Stimulated activated CD8-positive, alpha-beta memory T cell treated with anti-CD3 and anti-CD28 coated beads, Interleukin-4, amount 100 ng/mL, for 48 hours (primary cell): ENCODE measurements around the gene LINC00237.

Experiments
- DNase-seq: peaks from one replicate; pipeline ENCODE4 v3.0.0-alpha.2; 2020

Gene LINC00237

DNA sequence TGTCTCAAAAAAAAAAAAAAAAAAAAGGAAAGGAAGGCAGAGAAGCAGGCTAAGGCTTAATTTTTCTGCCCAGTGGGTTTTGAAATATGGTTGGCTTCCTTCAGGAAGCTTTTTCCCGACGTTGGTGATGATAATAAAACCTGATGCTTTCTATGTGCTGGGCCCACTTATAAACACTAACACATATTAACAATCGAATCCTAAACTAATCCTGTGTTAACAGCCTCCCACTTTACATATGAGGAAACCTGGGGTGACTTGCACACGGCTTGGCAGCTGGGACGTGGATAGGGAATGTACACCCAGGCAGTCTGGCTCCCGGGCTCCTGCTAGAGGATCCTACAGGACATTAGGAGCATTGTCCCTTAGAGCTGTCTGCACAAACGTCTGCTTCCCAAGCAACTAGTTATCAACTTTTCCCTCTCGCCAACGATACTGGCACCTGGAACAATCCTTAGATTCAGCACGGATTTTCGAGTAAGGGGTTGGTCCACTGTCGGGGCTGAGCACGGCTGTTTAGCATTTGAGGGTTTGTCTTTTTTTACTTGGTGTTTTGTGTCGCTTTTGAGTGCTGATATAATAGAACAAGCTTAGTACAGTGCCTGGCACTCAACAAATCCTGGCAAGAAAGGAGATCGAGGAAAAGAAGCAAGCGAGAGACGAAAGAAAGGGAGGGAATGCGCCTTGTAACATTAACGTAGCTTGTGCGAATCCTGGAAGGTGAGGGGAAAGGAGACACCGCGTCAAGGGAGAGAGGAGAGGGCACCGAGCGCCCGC is 19.1 kb upstream of the LINC00237 start:
- DNase-seq = no peak

GRCh38 chr20:21124190-21124589 is 18.0 kb upstream of the LINC00237 start:
- DNase-seq = no peak

GRCh38 chr20:21118782-21119181 is 12.6 kb upstream of the LINC00237 start:
- DNase-seq = no peak

GRCh38 chr20:21118138-21118537 is 12.0 kb upstream of the LINC00237 start:
- no peak for DNase-seq

GRCh38 chr20:21117521-21117920 is 11.4 kb upstream of the LINC00237 start:
- DNase-seq = no peak

DNA sequence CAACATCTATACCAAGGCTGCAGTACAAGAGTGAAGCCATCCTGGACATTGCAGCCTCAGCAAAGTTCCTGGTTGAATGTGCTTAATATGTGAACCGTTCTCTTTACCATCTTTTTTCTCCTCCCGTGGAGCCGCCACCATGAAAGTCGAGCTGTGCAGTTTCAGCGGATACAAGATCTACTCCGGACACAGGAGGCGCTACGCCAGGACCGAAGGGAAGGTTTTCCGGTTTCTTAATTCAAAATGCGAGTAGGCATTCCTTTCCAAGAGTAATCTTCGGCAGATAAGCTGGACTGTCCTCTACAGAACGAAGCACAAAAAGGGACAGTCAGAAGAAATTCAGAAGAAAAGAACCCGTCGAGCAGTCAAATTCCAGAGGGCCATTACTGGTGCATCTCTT is 8.4 kb upstream of the LINC00237 start:
- no peak for DNase-seq

- DNase-seq = no peak
These were observed 7.5 kb upstream of the LINC00237 start for GRCh38 chr20:21113697-21114096.

GRCh38 chr20:21111416-21111815 is 5.3 kb upstream of the LINC00237 start:
- DNase-seq = no peak

DNA sequence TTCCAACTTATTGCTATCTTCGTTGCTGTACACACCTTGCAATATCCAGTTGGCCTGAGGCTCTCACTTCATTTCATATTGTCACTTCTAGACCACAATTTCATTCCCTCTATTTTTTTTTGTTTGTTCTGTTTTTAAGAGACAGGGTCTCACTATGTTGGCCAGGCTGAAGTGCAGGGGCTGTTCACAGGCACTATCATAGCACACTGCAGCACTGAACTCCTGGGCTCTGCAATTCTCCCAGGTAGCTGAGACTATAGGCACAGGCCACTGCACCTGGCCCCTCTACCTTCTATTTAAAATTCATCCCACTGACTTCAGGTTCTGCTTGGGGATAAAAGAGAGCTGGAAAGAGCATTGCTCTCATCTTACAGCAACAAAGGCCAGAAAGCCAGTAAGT is 4.7 kb upstream of the LINC00237 start:
- DNase-seq = no peak

DNA sequence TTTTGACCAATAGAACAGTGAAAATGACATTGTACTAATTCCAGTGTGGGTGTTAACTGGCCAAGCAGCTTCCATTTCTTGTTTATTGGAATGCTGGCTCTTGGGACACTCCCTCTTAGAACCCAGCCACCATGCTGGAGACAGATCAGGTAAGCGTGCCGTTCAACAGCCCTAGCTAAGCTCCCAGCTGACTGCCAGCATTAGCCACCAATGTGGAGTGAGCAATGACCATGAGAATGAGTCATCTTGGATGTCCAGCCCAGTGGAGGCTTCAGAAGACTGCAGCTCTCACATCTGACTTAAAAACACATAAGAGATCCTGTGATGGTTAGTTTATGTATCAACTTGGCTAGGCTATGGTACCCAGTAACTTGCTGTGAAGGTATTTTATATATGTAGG is 3.0 kb upstream of the LINC00237 start:
- no peak for DNase-seq

- DNase-seq = peak; percentile 28
These were observed 558 bp downstream of the LINC00237 start for GRCh38 chr20:21105429-21106170.

DNA sequence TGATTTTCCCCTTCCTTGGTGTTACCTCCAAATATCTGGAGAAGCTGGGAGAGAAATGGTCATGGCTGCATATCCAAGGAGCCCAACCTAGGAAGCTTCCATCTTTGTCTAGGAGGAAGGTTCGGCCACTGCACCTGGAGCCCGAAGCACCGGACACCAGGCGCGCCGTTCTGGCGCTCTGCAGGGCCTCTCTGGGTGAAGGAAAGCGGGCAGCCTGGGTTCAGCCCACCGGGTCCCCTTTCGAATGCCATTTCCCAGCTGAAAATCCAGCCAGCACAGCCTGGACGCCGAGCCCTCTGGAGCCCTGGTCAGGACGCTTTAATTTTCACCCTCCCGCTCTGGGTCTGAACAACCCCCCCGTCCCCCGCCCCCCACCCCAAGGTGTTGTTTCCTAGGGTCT is 1.2 kb downstream of the LINC00237 start:
- no peak for DNase-seq

GRCh38 chr20:21104466-21104761 is 1.7 kb downstream of the LINC00237 start:
- DNase-seq = no peak

- peak; percentile 36 for DNase-seq
These were observed 2.3 kb downstream of the LINC00237 start for GRCh38 chr20:21103582-21104465.

- peak; percentile 58 for DNase-seq
These were observed 3.4 kb downstream of the LINC00237 start for GRCh38 chr20:21102603-21103311.

DNA sequence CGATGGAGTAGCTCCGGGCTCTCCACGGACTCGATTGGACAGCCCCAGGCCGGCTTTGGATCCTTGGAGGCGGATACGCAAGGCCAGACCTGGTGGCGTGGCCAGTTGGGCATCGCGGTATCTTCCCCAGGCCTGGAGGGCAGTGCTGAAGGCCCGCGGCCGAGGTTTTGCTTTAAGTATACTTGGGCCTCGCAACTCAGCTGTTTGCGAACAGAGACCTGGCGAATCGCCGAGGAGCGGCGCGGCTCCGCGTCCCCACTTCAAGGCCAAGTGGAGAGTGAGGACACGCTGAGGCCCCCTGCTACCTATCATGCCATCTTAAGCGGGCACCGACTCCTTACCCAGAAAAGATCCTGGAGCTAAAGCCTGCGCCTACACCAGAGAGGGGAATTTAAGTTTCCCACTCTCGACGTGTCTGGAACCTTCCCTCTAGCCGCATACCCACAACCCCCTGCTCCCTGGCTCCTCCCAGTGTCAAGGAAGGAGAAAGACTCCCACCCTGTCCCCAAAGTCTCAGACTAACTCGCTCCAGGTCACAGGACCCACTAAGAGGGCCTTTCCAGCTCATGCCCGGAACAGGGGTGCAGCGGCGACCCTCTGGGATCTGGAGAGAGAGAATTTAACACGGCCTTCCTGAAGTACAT is 4.1 kb downstream of the LINC00237 start:
- DNase-seq = peak; percentile 43

- peak; percentile 44 for DNase-seq
These were observed 4.7 kb downstream of the LINC00237 start for GRCh38 chr20:21101453-21101931.

GRCh38 chr20:21100578-21101452 is 5.3 kb downstream of the LINC00237 start:
- peak; percentile 59 for DNase-seq

DNA sequence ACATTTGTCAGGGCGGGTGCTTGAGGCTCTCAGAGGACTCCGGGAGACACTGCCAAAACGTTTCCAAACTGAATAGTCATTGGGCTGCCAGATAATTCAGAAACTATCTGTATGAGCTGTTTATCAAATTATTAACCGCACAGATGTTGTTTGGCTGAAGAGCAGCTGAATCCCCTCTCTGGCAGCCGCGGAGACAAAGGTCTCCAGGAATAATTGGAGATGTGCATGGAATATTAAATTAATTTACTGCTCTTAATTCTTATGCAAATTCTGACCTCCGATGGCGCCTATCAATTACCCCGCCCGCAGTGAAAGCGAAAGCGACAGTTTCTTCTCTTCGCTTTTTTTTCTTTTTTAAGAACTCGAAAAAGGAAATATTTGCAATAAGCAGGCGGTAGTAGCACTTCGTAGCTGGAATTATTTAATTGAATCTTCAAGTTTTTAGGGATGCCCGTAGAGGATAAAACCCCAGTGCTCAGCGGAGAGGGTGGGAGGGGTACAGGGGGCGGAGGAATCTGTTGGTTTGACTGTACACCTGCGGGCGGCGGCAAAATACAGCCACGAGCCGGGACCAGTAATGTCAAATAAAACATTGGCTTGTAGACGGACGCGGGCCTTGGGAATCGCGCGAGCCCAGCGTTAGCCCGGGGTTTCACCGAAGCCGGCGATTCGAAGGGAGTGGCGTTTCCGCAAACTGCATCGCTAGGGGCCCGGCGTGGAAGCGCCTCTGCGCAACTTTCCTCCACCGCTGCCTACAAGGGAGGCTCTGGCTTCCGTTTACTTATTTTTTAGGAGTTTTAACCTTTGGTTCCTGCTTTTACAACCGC is 6.2 kb downstream of the LINC00237 start:
- DNase-seq = peak; percentile 63
